Heart left ventricle (tissue), 16 donors: ENCODE data around the gene PRIMPOL. TPM values are rescaled to one million over a fixed set of nuclear protein-coding genes. Genes with fewer than 3 reads are reported as not detected.

Experiments
- ATAC-seq, 4 donors: fragments of 200-7000 bp; cut with Tn5 transposase; one replicate each; pipeline ENCODE4 v1.9.1; 2020 to 2022; ENCODE audit warnings: moderate library complexity in 4 of 4, mild to moderate bottlenecking in 3 of 4, moderate number of reproducible peaks in 1 of 4
- DNase-seq, 5 donors: peaks; one replicate each; pipeline ENCODE4 v3.0.0-alpha.2; 2020
- H3K27ac ChIP-seq, 12 donors: fragments of 200-600 bp; sonication (generic) in 4 of 12; one replicate each; pipeline versions ENCODE4 v1.5.0 to v1.8.0; 2016 to 2022; ENCODE audit warnings: mild to moderate bottlenecking in 2 of 12
- H3K27me3 ChIP-seq, 9 donors: fragments of 200-600 bp; sonication (generic) in 2 of 9; one replicate each; pipeline versions ENCODE4 v1.5.1 to v1.8.0; 2016 to 2022; ENCODE audit warnings: mild to moderate bottlenecking in 3 of 9
- H3K36me3 ChIP-seq, 9 donors: fragments of 200-600 bp; sonication (generic) in 2 of 9; one replicate each; pipeline versions ENCODE4 v1.5.0 to v1.8.0; 2018 to 2022; ENCODE audit warnings: mild to moderate bottlenecking in 2 of 9
- H3K4me1 ChIP-seq, 12 donors: fragments of 200-600 bp; sonication (generic) in 4 of 12; one replicate each; pipeline versions ENCODE4 v1.5.0 to v1.8.0; 2016 to 2022; ENCODE audit warnings: mild to moderate bottlenecking in 3 of 12
- H3K4me3 ChIP-seq, 12 donors: fragments of 200-600 bp; sonication (generic) in 4 of 12; one replicate each; pipeline versions ENCODE4 v1.5.0 to v1.8.0; 2017 to 2022; ENCODE audit warnings: mild to moderate bottlenecking in 9 of 12, moderate library complexity in 4 of 12
- H3K9me3 ChIP-seq, 12 donors: fragments of 200-600 bp; sonication (generic) in 4 of 12; one replicate each; pipeline versions ENCODE4 v1.5.0 to v1.8.0; 2016 to 2022; ENCODE audit warnings: mild to moderate bottlenecking in 1 of 12
- CTCF ChIP-seq, 12 donors: fragments of 200-600 bp; sonication (generic) in 4 of 12; IDR thresholded peaks; one replicate each; pipeline versions ENCODE4 v1.5.0 to v1.8.0; 2018 to 2022; ENCODE audit warnings: antibody characterized with exemption in 12 of 12, mild to moderate bottlenecking in 5 of 12
- POLR2A ChIP-seq, 2 donors: fragments of 450-650 bp; IDR thresholded peaks; one replicate each; pipeline ENCODE4 v1.6.1; 2017; ENCODE audit warnings: antibody characterized with exemption in 2 of 2, mild to moderate bottlenecking in 2 of 2, moderate library complexity in 2 of 2
- WGBS, 4 donors: extraction: QIAGEN DNeasy Blood & Tissue Kit in 2 of 4; methylation state at CpG; one replicate each; pipeline versions ENCODE4 v1.1.5 to v1.1.7; 2013 to 2018; 5-methylcytosine and 5-hydroxymethylcytosine counted together
- intact Hi-C, 10 donors: fragments of 100-400 bp; cut with DNase I; formaldehyde crosslinking; loops; one replicate each; pipeline versions ENCODE4 v1.11.1 to v1.14.2; 2022
- polyA plus RNA-seq, 2 donors: library from polyadenylated mRNA; stranded (reverse); fragments of 200-250 nt; gene quantifications; one replicate each; pipeline ENCODE4 v1.2.3, GENCODE V29; 2013
- total RNA-seq, 9 donors: library from RNA; depleted of rRNA in 2 of 9; stranded (reverse); fragments of >200 nt in 2 of 9; fragmentation: NEBNext Ultra II Directional in 3 of 9; extraction: Animal tissue kit (Norgen Biotek cat#: 25700) in 3 of 9; gene quantifications; one replicate each; pipeline versions ENCODE4 v1.1.0 to v1.2.4, GENCODE V29; 2016 to 2023
- donor health status: ischemic (EF 13 %, LVEDD 7.1; RV severe dilation, severe dysfunction).
- donor health status: healthy with polysubstance abuse.
- donor health status: DM: no; HTN: yes; CAD: no.
- donor health status: DM: no; HTN: no; CAD: no.
- donor health status: ischemic (EF 25% LVEDD 6.9; RV normal size, moderate dysfunction).
- donor health status: ischemic (EF 25% LVEDD 5.7; RV mildly dilated, moderate dysfunction).
- donor health status: healthy.
- donor health status: DM: yes; HTN: yes; CAD: no.
- donor health status: ischemic (EF 35%, LVEDD 5.7; RV mildly dilated, moderate dysfunction).
- donor health status: nonischemic (EF 11% LVEDD 7.7; RV severe dilation, severe dysfunction).
- donor health status: DM: yes; HTN: yes; CAD: no.
- donor health status: PGD.
- donor health status: ischemic (EF 29% LVEDD 5.4; RV normal size, mild dysfunction).
- donor health status: nonischemic (EF 23%, LVEDD 6.1; RV moderate dilation, normal function).

The PRIMPOL gene
- total and polyA plus RNA-seq, 11 donors: 5.2 to 24.8 (median 10.6) TPM

DNA sequence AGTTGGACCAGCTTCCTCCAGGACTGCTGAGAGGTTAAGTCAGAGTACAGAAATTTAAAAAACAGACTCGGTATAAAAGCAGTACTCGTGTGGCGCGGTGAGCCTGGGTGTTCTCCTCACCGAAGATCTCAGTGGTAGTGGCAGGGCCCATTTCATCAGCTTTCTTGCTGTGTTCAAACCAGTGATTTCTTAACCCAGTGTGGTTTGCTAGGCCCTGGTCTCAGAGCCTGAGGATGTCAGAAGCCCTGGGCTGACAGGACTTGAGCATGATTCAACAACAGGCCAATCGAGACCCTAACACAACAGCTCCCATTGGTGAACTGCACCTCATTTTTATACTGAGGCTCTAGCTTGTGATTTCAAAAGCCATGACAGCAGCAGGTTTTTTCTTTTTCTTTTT, 23.2 kb downstream of the PRIMPOL start:
- no peaks in the 10 kb centered on the region for H3K9me3 ChIP-seq
- 92 to 97% (median 94%) methylated on average over 6 of the region's 6 CpGs for WGBS, 4 donors
- ATAC-seq: no peak

GRCh38 chr4:184674011-184674410, 24.5 kb downstream of the PRIMPOL start:
- TF ChIP-seq CTCF (IDR thresholded peaks at IDR 0.05): no peak
- no peak for TF ChIP-seq POLR2A (IDR thresholded peaks at IDR 0.05)
- no peaks in the 10 kb centered on the region for H3K27me3 ChIP-seq
- DNase-seq: no peak
- ATAC-seq: no peak
- no peaks in the 10 kb centered on the region for H3K9me3 ChIP-seq
- H3K27ac ChIP-seq: no peak overlapping the region
- peaks cover 0 to 4% (median 0%) of the 10 kb centered on the region in 12 donors for H3K4me1 ChIP-seq
- H3K4me3 ChIP-seq: no peak overlapping the region
- 95 to 100% (median 95%) methylated on average over 4 of the region's 4 CpGs for WGBS, 4 donors
- intact Hi-C loops: no loop called here
- peaks cover 2 to 71% (median 54%) of the 10 kb centered on the region in 9 donors for H3K36me3 ChIP-seq

More for the DNA sequence above, 23.2 kb downstream of the PRIMPOL start:
- Histone ChIP-seq H3K4me3 (no peak overlapping the region), H3K27me3 (no peaks in the 10 kb centered on the region), H3K36me3 (peaks cover 2 to 80% (median 58%) of the 10 kb centered on the region in 9 donors), H3K27ac (no peak overlapping the region), H3K4me1 (peaks cover 0 to 16% (median 0%) of the 10 kb centered on the region in 12 donors)
- TF ChIP-seq CTCF (IDR thresholded peaks at IDR 0.05): no peak
- TF ChIP-seq POLR2A (IDR thresholded peaks at IDR 0.05): no peak
- intact Hi-C loops: no loop called here
- DNase-seq: no peak

DNA sequence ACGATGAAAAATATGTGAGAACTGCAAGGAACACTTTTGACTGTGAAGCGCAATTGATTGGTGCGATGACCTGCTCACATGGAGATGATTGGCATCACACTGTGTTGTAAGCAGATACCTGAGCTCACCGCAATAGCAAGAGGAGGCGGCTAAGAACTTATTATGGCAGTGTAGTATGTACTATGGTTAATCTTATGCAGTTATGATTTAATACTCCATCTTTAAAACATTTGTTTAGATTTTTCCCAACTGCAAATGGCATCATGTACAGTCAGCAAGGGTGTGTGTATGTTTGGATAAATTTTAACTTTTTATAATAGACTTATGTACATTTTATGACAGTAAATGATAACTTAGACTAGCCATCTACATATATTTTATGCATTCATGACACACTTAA, 25.5 kb downstream of the PRIMPOL start:
- intact Hi-C loops: no loop called here
- TF ChIP-seq POLR2A (IDR thresholded peaks at IDR 0.05): no peak
- no peak for TF ChIP-seq CTCF (IDR thresholded peaks at IDR 0.05)
- Histone ChIP-seq H3K27ac (no peak overlapping the region), H3K36me3 (peaks cover 2 to 64% (median 47%) of the 10 kb centered on the region in 9 donors), H3K9me3 (no peaks in the 10 kb centered on the region), H3K27me3 (no peaks in the 10 kb centered on the region), H3K4me3 (no peak overlapping the region), H3K4me1 (no peaks in the 10 kb centered on the region)
- DNase-seq (no peak), ATAC-seq (no peak)
- 95 to 98% (median 96%) methylated on average over 5 of the region's 5 CpGs for WGBS, 4 donors

- Histone ChIP-seq H3K27ac (no peak overlapping the region), H3K9me3 (no peaks in the 10 kb centered on the region), H3K36me3 (peaks cover 2 to 64% (median 40%) of the 10 kb centered on the region in 9 donors), H3K4me3 (no peak overlapping the region), H3K27me3 (no peaks in the 10 kb centered on the region), H3K4me1 (peaks cover 0 to 4% (median 0%) of the 10 kb centered on the region in 12 donors)
- TF ChIP-seq CTCF (IDR thresholded peaks at IDR 0.05) (no peak), POLR2A (IDR thresholded peaks at IDR 0.05) (no peak)
- DNase-seq (no peak), ATAC-seq (no peak)
- WGBS, 4 donors: 90 to 97% (median 94%) methylated on average over 3 of the region's 3 CpGs
- intact Hi-C loops: no loop called here
Measured at GRCh38 chr4:184675821-184676492, 26.4 kb downstream of the PRIMPOL start.
